K562 (cell line): ENCODE data around the gene HEXIM2. TPM values are rescaled to one million over a fixed set of nuclear protein-coding genes. Genes with fewer than 3 reads are reported as not detected.
A peak's percentile ranks its signal among the peaks of the same experiment; 100 is the strongest.

ENCODE experiments used
- ARHGAP35 ChIP-seq: fragments of 450-650 bp; IDR thresholded peaks from 2 replicates; pipeline ENCODE4 v1.6.1; 2018; ENCODE audit not compliant: partially characterized antibody
- ERF ChIP-seq: fragments of 450-650 bp; formaldehyde crosslinking; IDR thresholded peaks from 2 replicates; pipeline ENCODE4 v1.4.0; 2020; ENCODE audit warnings: mild to moderate bottlenecking, mixed read lengths
- FOXA3 ChIP-seq, 2 experiments: fragments of 450-650 bp in 1 of 2; sonication (generic) in 1 of 2; formaldehyde crosslinking; IDR thresholded peaks in 1 of 2; conservative IDR thresholded peaks in 1 of 2; 2 replicates each; pipeline versions ENCODE4 v1.4.0 to v1.8.0; 2020 to 2022; ENCODE audit warnings: mild to moderate bottlenecking in 2 of 2, missing genetic modification reagents in 1 of 2
- HDAC8 ChIP-seq: fragments of 450-650 bp; IDR thresholded peaks from 2 replicates; pipeline ENCODE4 v1.6.1; 2016; ENCODE audit warnings: mild to moderate bottlenecking, missing genetic modification characterization, moderate library complexity, missing compliant biosample characterization
- HNRNPUL1 ChIP-seq: fragments of 200-400 bp; formaldehyde crosslinking; IDR thresholded peaks from 2 replicates; pipeline ENCODE4 v1.6.1; 2017; ENCODE audit warnings: low read length
- LCOR ChIP-seq: sonication (generic); formaldehyde crosslinking; IDR thresholded peaks from 2 replicates; pipeline ENCODE4 v1.8.0; 2022; ENCODE audit warnings: mild to moderate bottlenecking, missing genetic modification reagents
- MAZ ChIP-seq, 2 experiments: fragments of 450-650 bp in 1 of 2; sonication (generic) in 1 of 2; formaldehyde crosslinking; IDR thresholded peaks in 1 of 2; conservative IDR thresholded peaks in 1 of 2; 2 replicates each; pipeline versions ENCODE4 v1.4.0 to v1.5.0; 2020; ENCODE audit warnings: mild to moderate bottlenecking in 1 of 2, missing genetic modification reagents in 1 of 2
- NR1H2 ChIP-seq: sonication (generic); formaldehyde crosslinking; IDR thresholded peaks from 2 replicates; pipeline ENCODE4 v1.4.0; 2020; ENCODE audit warnings: mild to moderate bottlenecking, missing genetic modification reagents
- NR3C1 ChIP-seq: sonication (generic); formaldehyde crosslinking; IDR thresholded peaks from 2 replicates; pipeline ENCODE4 v1.8.1; 2022; ENCODE audit warnings: missing genetic modification reagents
- RFX5 ChIP-seq: IDR thresholded peaks from 2 replicates; pipeline ENCODE4 v1.6.1; 2011; ENCODE audit warnings: low read depth, mild to moderate bottlenecking, improper control_type of control experiment, low read length
- RFX7 ChIP-seq: fragments of 250-450 bp; sonication (Bioruptor Pico); IDR thresholded peaks from 2 replicates; pipeline ENCODE4 v1.5.1; 2021; ENCODE audit warnings: mild to moderate bottlenecking
- SAP30 ChIP-seq: fragments of 200-600 bp; sonication (generic); IDR thresholded peaks from 2 replicates; pipeline ENCODE4 v1.6.1; 2012; ENCODE audit warnings: borderline replicate concordance, low read depth, mild to moderate bottlenecking, moderate library complexity, low read length, control low read depth, inconsistent platforms; ENCODE audit not compliant: insufficient read depth, poor library complexity, severe bottlenecking
- SIRT6 ChIP-seq: IDR thresholded peaks from one replicate; pipeline ENCODE4 v1.6.1; 2012; ENCODE audit warnings: low read depth, mild to moderate bottlenecking, control low read depth, inconsistent platforms, low read length, moderate library complexity
- STAT5B ChIP-seq: fragments of 250-450 bp; sonication (Bioruptor Pico); IDR thresholded peaks from 2 replicates; pipeline ENCODE4 v1.8.0; 2021; ENCODE audit warnings: mild to moderate bottlenecking, inconsistent platforms
- U2AF2 ChIP-seq: fragments of 200-400 bp; formaldehyde crosslinking; optimal IDR thresholded peaks from 2 replicates; pipeline ENCODE3; 2017; ENCODE audit warnings: low read depth, mild to moderate bottlenecking, low read length
- ZKSCAN3 ChIP-seq: fragments of 250-450 bp; sonication (Bioruptor Pico); IDR thresholded peaks from 2 replicates; pipeline ENCODE4 v1.4.0; 2020
- ZNF408 ChIP-seq: fragments of 250-450 bp; sonication (Bioruptor Pico); IDR thresholded peaks from 2 replicates; pipeline ENCODE4 v1.4.0; 2020; ENCODE audit warnings: low read depth, mild to moderate bottlenecking, moderate library complexity
- ZNF707 ChIP-seq: fragments of 250-450 bp; sonication (Bioruptor Pico); conservative IDR thresholded peaks from 2 replicates; pipeline ENCODE4 v1.8.0; 2022; ENCODE audit warnings: inconsistent platforms, mild to moderate bottlenecking, moderate library complexity
- ZNF717 ChIP-seq: fragments of 250-450 bp; sonication (Bioruptor Pico); IDR thresholded peaks from 2 replicates; pipeline ENCODE4 v1.5.0; 2021
- ZNF77 ChIP-seq: fragments of 250-450 bp; sonication (Bioruptor Pico); IDR thresholded peaks from 2 replicates; pipeline ENCODE4 v1.5.0; 2020
- polyA plus RNA-seq, 8 experiments: library from polyadenylated mRNA; depleted of rRNA in 4 of 8; stranded (reverse) in 5 of 8; unstranded in 3 of 8; fragments of >200 nt; fragmentation: Nextera tagmentation in 2 of 8; fragmentation: Illumina TruSeq in 1 of 8; extraction: Ambion mirVana in 2 of 8; extraction: Trizol in 1 of 8; gene quantifications; 2 replicates each; pipeline versions ENCODE4 v1.2.1 to v1.2.3, GENCODE V29; 2011 to 2014; ENCODE audit warnings: inconsistent platforms in 1 of 8, missing spikeins in 1 of 8
- total RNA-seq, 7 experiments: library from RNA; depleted of rRNA in 6 of 7; stranded (reverse); fragments of >200 nt in 6 of 7; fragmentation: Illumina TruSeq in 2 of 7; extraction: Trizol in 2 of 7; gene quantifications; 2 replicates each; pipeline versions ENCODE4 v1.2.1 to v1.2.3, GENCODE V29; 2011 to 2021; ENCODE audit warnings: low replicate concordance in 1 of 7
- TF ChIP-seq, protein P1 (sequence below): fragments of 200-800 bp; sonication (Bioruptor generic); IDR thresholded peaks from 2 replicates; pipeline ENCODE4 v1.6.1; 2017; ENCODE audit warnings: missing genetic modification characterization, missing compliant biosample characterization
- TF ChIP-seq, protein P2 (sequence below): sonication (generic); formaldehyde crosslinking; IDR thresholded peaks from 2 replicates; pipeline ENCODE4 v1.8.1; 2023; ENCODE audit warnings: mild to moderate bottlenecking, missing genetic modification reagents
- TF ChIP-seq, protein P3 (sequence below): sonication (generic); formaldehyde crosslinking; IDR thresholded peaks from 2 replicates; pipeline ENCODE4 v1.8.1; 2022; ENCODE audit warnings: missing genetic modification reagents

HEXIM2 gene
- total and polyA plus RNA-seq, 9 of the 15 experiments (the other 6 are each of a cell fraction or from before 2014, with no cell fraction given): 0.69 to 3.4 (median 1.1) TPM; not detected in 2

DNA sequence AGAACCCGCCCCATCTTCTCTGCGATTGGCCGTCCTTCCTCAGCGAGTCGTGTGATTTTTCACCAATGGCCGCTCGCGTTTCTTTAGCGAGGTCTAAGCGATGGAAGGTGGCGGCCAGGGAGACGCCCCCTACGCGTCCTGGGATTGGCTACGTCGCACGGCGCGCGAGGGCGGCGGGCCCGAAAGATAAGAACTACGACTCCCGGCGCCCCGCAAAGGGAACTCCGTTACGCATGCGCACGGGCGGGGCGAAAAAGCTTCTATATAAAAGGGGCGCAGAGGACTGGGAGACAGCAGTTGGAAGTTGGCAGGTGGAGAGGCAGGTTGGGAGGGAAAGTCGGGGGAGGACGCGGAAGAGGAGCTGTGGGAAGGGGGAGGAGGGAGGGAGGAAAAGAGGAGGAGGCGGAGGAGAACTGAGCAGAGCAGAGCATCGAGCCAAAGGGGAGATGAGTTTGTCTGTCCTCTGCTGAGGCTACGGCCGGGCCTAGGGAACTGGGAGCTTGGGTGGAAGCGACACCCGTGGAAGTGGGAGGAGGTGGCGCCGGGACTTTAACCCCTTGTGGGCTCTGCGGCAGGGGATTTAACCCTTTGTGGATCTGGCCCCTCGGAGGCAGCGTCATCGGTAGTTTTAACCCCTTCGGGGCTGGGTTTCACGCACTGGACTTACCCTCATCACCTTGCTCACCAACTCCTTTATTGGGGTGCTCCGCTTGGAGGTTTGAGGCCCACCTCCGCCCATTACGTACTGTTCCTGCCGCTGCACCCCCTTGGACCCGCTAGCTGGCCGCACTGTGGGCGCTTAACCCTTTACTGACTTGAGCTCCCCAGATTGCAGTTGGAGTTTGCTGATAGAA is 13.3 kb upstream of the HEXIM2 start, which contains the start of gene HEXIM1 (continued):
- TF ChIP-seq SIRT6 (peak; percentile 71), RFX7 (CRISPR knock-in tag) (peak; percentile 95), LCOR (CRISPR knock-in tag) (peak; percentile 58), RFX5 (peak; percentile 54; the same call in 1 of the 2 replicates), U2AF2 (no peak), ZNF707 (no peak), ZNF77 (CRISPR knock-in tag) (peak; percentile 15; the same call in 1 of the 2 replicates), NR3C1 (CRISPR knock-in tag) (no peak), ZNF408 (CRISPR knock-in tag) (no peak), FOXA3 (CRISPR knock-in tag; conservative IDR thresholded peaks at IDR 0.05 in 1 of 2, IDR thresholded peaks at IDR 0.05 in 1 of 2) (no peak; a peak in 1 of 4 replicates), SAP30 (no peak), ERF (CRISPR knock-in tag) (peak; percentile 88), STAT5B (CRISPR knock-in tag) (no peak), HNRNPUL1 (0 out of 2 replicates have a peak, but pooled peaks have one; percentile 75), MAZ (CRISPR knock-in tag; conservative IDR thresholded peaks at IDR 0.05 in 1 of 2, IDR thresholded peaks at IDR 0.05 in 1 of 2) (peak; percentile 94 to 98), NR1H2 (CRISPR knock-in tag) (peak; percentile 81; the same call in 1 of the 2 replicates), ZNF717 (CRISPR knock-in tag) (peak; percentile 90; the same call in 1 of the 2 replicates), ZKSCAN3 (CRISPR knock-in tag) (no peak), ARHGAP35 (peak; percentile 84), HDAC8 (0 out of 2 replicates have a peak, but pooled peaks have one; percentile 62)
- TF ChIP-seq, protein P1, sequence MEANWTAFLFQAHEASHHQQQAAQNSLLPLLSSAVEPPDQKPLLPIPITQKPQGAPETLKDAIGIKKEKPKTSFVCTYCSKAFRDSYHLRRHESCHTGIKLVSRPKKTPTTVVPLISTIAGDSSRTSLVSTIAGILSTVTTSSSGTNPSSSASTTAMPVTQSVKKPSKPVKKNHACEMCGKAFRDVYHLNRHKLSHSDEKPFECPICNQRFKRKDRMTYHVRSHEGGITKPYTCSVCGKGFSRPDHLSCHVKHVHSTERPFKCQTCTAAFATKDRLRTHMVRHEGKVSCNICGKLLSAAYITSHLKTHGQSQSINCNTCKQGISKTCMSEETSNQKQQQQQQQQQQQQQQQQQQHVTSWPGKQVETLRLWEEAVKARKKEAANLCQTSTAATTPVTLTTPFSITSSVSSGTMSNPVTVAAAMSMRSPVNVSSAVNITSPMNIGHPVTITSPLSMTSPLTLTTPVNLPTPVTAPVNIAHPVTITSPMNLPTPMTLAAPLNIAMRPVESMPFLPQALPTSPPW (CRISPR knock-in tag): peak; percentile 95
- TF ChIP-seq, protein P2, sequence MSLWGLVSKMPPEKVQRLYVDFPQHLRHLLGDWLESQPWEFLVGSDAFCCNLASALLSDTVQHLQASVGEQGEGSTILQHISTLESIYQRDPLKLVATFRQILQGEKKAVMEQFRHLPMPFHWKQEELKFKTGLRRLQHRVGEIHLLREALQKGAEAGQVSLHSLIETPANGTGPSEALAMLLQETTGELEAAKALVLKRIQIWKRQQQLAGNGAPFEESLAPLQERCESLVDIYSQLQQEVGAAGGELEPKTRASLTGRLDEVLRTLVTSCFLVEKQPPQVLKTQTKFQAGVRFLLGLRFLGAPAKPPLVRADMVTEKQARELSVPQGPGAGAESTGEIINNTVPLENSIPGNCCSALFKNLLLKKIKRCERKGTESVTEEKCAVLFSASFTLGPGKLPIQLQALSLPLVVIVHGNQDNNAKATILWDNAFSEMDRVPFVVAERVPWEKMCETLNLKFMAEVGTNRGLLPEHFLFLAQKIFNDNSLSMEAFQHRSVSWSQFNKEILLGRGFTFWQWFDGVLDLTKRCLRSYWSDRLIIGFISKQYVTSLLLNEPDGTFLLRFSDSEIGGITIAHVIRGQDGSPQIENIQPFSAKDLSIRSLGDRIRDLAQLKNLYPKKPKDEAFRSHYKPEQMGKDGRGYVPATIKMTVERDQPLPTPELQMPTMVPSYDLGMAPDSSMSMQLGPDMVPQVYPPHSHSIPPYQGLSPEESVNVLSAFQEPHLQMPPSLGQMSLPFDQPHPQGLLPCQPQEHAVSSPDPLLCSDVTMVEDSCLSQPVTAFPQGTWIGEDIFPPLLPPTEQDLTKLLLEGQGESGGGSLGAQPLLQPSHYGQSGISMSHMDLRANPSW: no peak
- TF ChIP-seq, protein P3, sequence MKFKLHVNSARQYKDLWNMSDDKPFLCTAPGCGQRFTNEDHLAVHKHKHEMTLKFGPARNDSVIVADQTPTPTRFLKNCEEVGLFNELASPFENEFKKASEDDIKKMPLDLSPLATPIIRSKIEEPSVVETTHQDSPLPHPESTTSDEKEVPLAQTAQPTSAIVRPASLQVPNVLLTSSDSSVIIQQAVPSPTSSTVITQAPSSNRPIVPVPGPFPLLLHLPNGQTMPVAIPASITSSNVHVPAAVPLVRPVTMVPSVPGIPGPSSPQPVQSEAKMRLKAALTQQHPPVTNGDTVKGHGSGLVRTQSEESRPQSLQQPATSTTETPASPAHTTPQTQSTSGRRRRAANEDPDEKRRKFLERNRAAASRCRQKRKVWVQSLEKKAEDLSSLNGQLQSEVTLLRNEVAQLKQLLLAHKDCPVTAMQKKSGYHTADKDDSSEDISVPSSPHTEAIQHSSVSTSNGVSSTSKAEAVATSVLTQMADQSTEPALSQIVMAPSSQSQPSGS (CRISPR knock-in tag): peak; percentile 49; the same call in 1 of the 2 replicates
